Activated CD4-positive, alpha-beta memory T cell treated with anti-CD3 and anti-CD28 coated beads for 36 hours (primary cell): Measurements from ENCODE around the gene GPR42. TPM values are rescaled to one million over a fixed set of nuclear protein-coding genes. Genes with fewer than 3 reads are reported as not detected.

ENCODE experiments used
- CTCF ChIA-PET: fragments of 350-600 bp; sonication (Branson Sonifier 250); formaldehyde crosslinking; loops from one replicate; lab custom pipeline; 2021; ENCODE audit warnings: antibody characterized with exemption, inconsistent platforms; lab: Charles Lee
- POLR2A ChIA-PET: fragments of 350-600 bp; sonication (Branson Sonifier 250); formaldehyde crosslinking; loops from one replicate; lab custom pipeline; 2021; ENCODE audit warnings: antibody characterized with exemption; lab: Charles Lee
- DNase-seq: peaks from one replicate; pipeline ENCODE4 v3.0.0-alpha.2; 2020
- H3K27ac Mint-ChIP-seq: one replicate; pipeline ENCODE4 v1.8.0; 2021; ENCODE audit warnings: mixed read lengths
- H3K27me3 Mint-ChIP-seq: one replicate; pipeline ENCODE4 v1.8.0; 2021; ENCODE audit warnings: mixed read lengths
- H3K36me3 Mint-ChIP-seq: one replicate; pipeline ENCODE4 v1.8.0; 2021; ENCODE audit warnings: mixed read lengths
- H3K4me1 Mint-ChIP-seq: one replicate; pipeline ENCODE4 v1.8.0; 2021; ENCODE audit warnings: low read depth, mixed read lengths
- H3K4me3 Mint-ChIP-seq: one replicate; pipeline ENCODE4 v1.8.0; 2021; ENCODE audit warnings: mild to moderate bottlenecking, mixed read lengths
- H3K9me3 Mint-ChIP-seq: one replicate; pipeline ENCODE4 v1.8.0; 2021; ENCODE audit warnings: mixed read lengths
- intact Hi-C: fragments of 100-400 bp; cut with micrococcal nuclease; formaldehyde crosslinking; loops from one replicate; pipeline ENCODE4 v1.15.1; 2023
- total RNA-seq, 2 experiments: library from RNA; stranded (reverse); gene quantifications; one replicate each; pipeline ENCODE4 v1.2.3, GENCODE V29; 2021

GPR42 gene
- total RNA-seq, 2 experiments from 2014 or later = 0.17 TPM; not detected in 1

DNA sequence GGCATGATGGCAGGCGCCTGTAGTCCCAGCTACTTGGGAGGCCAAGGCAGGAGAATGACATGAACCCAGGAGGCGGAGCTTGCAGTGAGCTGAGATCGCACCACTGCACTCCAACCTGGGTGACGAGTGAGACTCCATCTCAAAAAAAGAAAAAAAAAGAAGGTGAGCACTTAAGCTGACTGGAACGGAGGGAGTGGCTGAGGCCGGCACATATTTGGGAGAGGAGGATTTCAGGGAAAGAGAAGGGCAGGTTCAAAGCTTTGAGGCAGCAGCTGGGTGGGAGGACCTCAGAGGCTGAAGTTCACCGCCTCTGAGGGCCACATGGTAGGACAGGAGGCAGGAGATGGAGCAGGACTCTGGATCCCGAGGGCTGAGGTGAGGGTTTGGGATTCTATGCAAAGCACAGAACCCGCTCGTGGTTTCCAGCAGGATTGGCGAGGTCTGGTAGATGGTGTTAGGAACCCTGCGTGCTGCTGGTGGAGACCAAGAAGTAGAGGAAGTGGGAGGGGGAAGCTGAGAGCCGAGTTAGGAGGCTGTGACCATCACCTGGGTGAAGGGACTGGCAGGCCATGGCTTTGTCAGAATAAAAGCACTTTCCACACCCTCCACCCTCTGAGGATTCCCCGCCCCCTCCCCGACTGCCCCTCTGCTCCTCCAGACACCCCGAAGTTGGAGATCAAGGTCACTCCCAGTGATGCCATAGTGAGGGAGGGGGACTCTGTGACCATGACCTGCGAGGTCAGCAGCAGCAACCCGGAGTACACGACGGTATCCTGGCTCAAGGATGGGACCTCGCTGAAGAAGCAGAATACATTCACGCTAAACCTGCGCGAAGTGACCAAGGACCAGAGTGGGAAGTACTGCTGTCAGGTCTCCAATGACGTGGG, 33.5 kb upstream of the GPR42 start:
- ChIA-PET POLR2A (interaction anchor here (0.9 kb wide), 1 partner anchor 12 kb away, joined by 3 read pairs; no protein-coding TSS in a partner anchor), CTCF (no interaction called here)
- Mint-ChIP-seq H3K27ac (peak overlapping the region; percentile 6), H3K36me3 (no peaks in the 10 kb centered on the region), H3K4me1 (peaks cover 19% of the 10 kb centered on the region), H3K4me3 (no peak overlapping the region), H3K9me3 (no peaks in the 10 kb centered on the region), H3K27me3 (peaks cover 4% of the 10 kb centered on the region)
- DNase-seq = no peak
- intact Hi-C loops = no loop called here

DNA sequence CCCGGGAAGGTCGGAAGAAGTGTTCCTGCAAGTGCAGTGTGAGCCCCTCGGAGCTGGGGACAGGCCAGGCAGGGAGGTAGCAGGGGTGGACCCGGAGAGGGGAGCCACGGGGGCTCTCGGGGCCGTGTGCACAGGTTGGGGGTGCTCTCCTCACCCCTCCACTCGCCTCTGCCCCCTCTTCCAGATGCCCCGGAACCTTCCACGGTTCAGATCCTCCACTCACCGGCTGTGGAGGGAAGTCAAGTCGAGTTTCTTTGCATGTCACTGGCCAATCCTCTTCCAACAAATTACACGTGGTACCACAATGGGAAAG, 32.9 kb upstream of the GPR42 start:
- intact Hi-C loops = no loop called here
- Mint-ChIP-seq H3K27me3 (peaks cover 4% of the 10 kb centered on the region), H3K9me3 (no peaks in the 10 kb centered on the region), H3K4me1 (peaks cover 14% of the 10 kb centered on the region), H3K36me3 (no peaks in the 10 kb centered on the region), H3K4me3 (no peak overlapping the region), H3K27ac (no peak overlapping the region)
- POLR2A ChIA-PET = interaction anchor here (0.9 kb wide), 1 partner anchor 13 kb away, joined by 3 read pairs; no protein-coding TSS in a partner anchor
- no peak for DNase-seq
- CTCF ChIA-PET = no interaction called here

DNA sequence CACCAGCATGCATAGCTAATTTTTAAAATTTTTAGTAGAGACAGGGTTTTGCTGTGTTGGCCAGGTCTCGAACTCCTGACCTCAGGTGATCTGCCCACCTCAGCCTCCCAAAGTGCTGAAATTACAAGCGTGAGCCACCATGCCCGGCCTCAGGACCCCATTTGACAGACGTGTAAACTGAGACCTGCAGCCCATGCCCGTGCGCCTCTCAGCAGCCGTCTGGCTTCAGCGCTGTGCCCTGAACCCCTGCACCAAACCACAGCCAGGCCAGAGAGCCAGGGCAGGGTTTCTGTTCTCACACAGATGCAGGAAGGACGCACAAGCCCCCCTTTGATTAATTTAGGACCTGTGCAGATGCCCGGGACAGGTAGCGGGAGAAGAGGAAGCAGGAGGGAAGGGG, 30.4 kb upstream of the GPR42 start:
- POLR2A ChIA-PET = interaction anchor here (0.6 kb wide), 1 partner anchor 195 kb away, joined by 3 read pairs; no protein-coding TSS in a partner anchor
- intact Hi-C loops = no loop called here
- Mint-ChIP-seq H3K36me3 (no peaks in the 10 kb centered on the region), H3K9me3 (no peaks in the 10 kb centered on the region), H3K4me3 (no peak overlapping the region), H3K27ac (no peak overlapping the region), H3K27me3 (peaks cover 2% of the 10 kb centered on the region), H3K4me1 (no peaks in the 10 kb centered on the region)
- DNase-seq = no peak
- CTCF ChIA-PET = no interaction called here

DNA sequence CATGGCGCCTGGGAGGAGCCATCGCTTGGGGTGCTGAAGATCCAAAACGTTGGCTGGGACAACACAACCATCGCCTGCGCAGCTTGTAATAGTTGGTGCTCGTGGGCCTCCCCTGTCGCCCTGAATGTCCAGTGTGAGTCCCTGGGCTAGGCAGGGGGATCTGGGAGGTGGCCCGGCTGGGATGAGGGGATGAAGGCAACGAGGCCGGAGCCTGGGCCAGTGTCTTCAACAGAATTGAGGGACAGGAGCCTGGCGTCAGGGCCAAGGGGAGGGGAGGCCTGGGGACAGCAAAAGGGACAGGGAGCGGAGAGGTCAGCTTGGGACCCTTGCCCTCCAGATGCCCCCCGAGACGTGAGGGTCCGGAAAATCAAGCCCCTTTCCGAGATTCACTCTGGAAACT, 29.9 kb upstream of the GPR42 start:
- ChIA-PET CTCF (no interaction called here), POLR2A (no interaction called here)
- no peak overlapping the region for H3K27ac Mint-ChIP-seq

DNA sequence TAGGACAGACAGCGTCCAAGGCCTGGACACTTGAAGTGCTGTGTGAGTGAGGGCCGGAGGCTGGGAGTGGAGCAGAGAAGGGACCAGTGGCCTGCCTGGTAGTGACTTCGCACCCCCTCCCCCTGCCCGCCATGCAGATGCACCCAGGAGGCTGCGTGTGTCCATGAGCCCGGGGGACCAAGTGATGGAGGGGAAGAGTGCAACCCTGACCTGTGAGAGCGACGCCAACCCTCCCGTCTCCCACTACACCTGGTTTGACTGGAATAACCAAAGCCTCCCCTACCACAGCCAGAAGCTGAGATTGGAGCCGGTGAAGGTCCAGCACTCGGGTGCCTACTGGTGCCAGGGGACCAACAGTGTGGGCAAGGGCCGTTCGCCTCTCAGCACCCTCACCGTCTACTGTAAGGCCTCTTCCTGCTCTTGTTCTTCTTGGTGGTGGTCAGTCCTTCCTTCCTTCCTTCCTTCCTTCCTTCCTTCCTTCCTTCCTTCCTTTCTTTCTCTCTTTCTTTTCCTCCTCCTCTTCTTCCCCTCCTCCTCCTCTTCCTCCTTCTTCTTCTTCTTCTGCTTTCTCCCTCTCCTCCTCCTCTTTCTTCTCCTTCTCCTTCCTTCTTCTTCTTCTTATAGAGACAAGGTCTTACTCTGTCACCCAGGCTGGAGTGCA, 29.2 kb upstream of the GPR42 start:
- H3K27ac Mint-ChIP-seq = no peak overlapping the region
- ChIA-PET POLR2A (no interaction called here), CTCF (interaction anchor here (1.2 kb wide), 1 partner anchor 12 kb away, joined by 7 read pairs; no protein-coding TSS in a partner anchor)
- H3K9me3 Mint-ChIP-seq = no peaks in the 10 kb centered on the region
- H3K27me3 Mint-ChIP-seq = no peaks in the 10 kb centered on the region
- DNase-seq = no peak
- peaks cover 12% of the 10 kb centered on the region for H3K4me1 Mint-ChIP-seq
- intact Hi-C loops = no loop called here
- H3K36me3 Mint-ChIP-seq = no peaks in the 10 kb centered on the region
- no peak overlapping the region for H3K4me3 Mint-ChIP-seq

More for the DNA sequence above, 29.9 kb upstream of the GPR42 start:
- H3K4me3 Mint-ChIP-seq = no peak overlapping the region
- no peaks in the 10 kb centered on the region for H3K36me3 Mint-ChIP-seq
- intact Hi-C loops = no loop called here
- H3K27me3 Mint-ChIP-seq = peaks cover 1% of the 10 kb centered on the region
- no peaks in the 10 kb centered on the region for H3K9me3 Mint-ChIP-seq
- H3K4me1 Mint-ChIP-seq = peaks cover 5% of the 10 kb centered on the region
- no peak for DNase-seq

DNA sequence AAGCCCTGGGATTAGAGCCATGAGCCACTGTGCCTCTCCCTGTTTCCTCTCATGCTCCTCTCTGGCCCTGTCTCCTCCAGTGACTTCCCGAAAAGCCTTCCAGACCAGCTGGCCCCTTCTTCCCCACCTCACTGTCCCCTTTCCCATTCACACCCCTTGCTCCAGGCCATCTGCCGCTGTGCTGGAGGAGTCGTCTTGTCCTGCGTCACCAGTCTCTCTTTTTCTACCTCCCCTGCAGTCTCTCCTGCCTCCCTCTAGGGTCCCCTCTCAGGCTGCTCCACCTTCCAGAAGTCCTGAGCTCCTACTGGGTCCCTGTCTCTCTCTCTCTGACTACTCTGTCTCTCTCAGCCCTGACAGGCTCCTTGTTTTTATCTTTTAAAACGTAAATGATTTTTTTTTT, 28.4 kb upstream of the GPR42 start:
- Mint-ChIP-seq H3K36me3 (no peaks in the 10 kb centered on the region), H3K27me3 (no peaks in the 10 kb centered on the region), H3K4me3 (no peak overlapping the region), H3K4me1 (peaks cover 20% of the 10 kb centered on the region), H3K27ac (no peak overlapping the region), H3K9me3 (no peaks in the 10 kb centered on the region)
- DNase-seq = no peak
- ChIA-PET POLR2A (no interaction called here), CTCF (interaction anchor here (1.2 kb wide), 1 partner anchor 11 kb away, joined by 7 read pairs; no protein-coding TSS in a partner anchor)
- intact Hi-C loops = no loop called here

DNA sequence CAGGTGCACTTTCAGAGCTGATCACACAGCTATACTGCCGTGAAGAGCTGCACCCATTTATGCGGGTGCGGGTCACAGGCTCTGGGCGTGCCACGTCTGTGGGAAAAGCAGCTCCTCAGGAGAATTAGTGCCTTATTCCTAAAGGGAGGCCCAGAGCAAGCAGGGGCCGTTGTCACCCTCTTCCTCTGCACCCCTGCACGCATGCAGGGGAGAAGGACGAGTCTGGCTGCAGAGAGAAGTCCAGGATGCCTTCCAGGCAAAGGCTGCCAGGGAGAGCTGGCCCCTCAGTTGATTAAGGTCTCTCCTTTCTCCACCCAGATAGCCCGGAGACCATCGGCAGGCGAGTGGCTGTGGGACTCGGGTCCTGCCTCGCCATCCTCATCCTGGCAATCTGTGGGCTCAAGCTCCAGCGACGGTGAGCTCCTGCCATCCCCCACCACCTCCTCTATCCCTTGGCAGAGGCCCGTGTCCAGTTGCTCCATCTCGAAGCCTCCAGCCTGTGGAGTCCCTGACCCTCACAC, 26.3 kb upstream of the GPR42 start:
- Mint-ChIP-seq H3K9me3 (no peaks in the 10 kb centered on the region), H3K27ac (no peak overlapping the region), H3K36me3 (no peaks in the 10 kb centered on the region), H3K4me1 (peaks cover 39% of the 10 kb centered on the region), H3K27me3 (peaks cover 2% of the 10 kb centered on the region), H3K4me3 (peak overlapping the region; percentile 12)
- intact Hi-C loops = loop anchor here (5.0 kb wide), 1 partner anchor 203 kb away; the partner anchor contains the start of gene TMEM147
- CTCF ChIA-PET = no interaction called here
- POLR2A ChIA-PET = no interaction called here
- peak; percentile 7 for DNase-seq

DNA sequence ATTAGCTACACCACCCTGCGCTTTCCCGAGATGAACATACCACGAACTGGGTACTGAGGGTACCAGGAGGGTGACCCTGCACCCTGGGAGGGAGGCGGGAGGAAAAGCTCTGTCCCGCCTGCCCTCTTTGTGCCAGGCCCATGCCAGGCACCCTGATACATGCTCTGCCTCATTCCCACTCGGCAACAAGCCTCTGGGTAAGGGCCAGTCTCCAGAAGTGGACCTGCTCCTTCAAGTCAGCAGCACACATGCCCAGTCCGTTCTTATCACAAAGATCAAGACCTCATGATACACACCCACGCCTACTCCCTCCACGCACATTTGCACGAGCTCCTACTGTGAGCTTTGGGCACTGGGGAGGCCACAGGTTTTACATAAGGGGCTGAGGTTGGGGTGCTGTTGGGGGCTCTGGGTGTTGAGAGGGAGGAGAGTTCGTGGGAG, 25.2 kb upstream of the GPR42 start:
- Mint-ChIP-seq H3K9me3 (no peaks in the 10 kb centered on the region), H3K27ac (peak overlapping the region; percentile 96), H3K27me3 (peaks cover 4% of the 10 kb centered on the region), H3K4me1 (peaks cover 41% of the 10 kb centered on the region), H3K4me3 (peak overlapping the region; percentile 10), H3K36me3 (no peaks in the 10 kb centered on the region)
- DNase-seq = peak; percentile 15
- intact Hi-C loops = loop anchor here (2.0 to 5.0 kb wide), 3 partner anchors 117 to 202 kb away; partner anchors contain the start of gene TMEM147
- CTCF ChIA-PET = interaction anchor here (1.1 kb wide), 1 partner anchor 13 kb away, joined by 4 read pairs; no protein-coding TSS in a partner anchor
- POLR2A ChIA-PET = no interaction called here

DNA sequence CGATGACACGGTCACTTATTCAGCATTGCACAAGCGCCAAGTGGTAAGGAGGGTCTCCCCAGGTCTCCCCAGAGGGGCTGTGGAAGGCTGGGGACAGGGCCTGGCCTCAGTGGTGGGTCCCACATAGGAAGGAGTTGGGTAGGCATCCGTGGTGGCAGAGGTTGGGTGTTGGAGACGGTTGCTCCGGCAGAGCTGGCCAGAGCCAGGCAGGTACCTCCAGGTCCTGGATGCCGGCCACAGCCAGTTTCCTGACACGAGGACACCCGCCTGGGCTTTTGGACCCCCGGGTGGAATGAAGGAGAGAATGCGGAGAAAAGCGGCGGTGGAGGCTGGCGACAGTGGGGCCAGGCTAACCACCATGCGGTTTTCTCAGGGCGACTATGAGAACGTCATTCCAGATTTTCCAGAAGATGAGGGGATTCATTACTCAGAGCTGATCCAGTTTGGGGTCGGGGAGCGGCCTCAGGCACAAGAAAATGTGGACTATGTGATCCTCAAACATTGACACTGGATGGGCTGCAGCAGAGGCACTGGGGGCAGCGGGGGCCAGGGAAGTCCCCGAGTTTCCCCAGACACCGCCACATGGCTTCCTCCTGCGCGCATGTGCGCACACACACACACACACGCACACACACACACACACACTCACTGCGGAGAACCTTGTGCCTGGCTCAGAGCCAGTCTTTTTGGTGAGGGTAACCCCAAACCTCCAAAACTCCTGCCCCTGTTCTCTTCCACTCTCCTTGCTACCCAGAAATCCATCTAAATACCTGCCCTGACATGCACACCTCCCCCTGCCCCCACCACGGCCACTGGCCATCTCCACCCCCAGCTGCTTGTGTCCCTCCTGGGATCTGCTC, 24.4 kb upstream of the GPR42 start:
- Mint-ChIP-seq H3K27ac (peak overlapping the region; percentile 96), H3K4me3 (peak overlapping the region; percentile 63), H3K4me1 (peaks cover 41% of the 10 kb centered on the region), H3K9me3 (no peaks in the 10 kb centered on the region), H3K27me3 (peaks cover 4% of the 10 kb centered on the region), H3K36me3 (no peaks in the 10 kb centered on the region)
- peak; percentile 84 for DNase-seq
- intact Hi-C loops = loop anchor here (1.0 to 5.0 kb wide), 5 partner anchors 59 to 371 kb away; partner anchors contain the start of gene TMEM147
- POLR2A ChIA-PET = interaction anchor here (0.7 to 1.5 kb wide), 4 partner anchors 12 to 149 kb away, joined by 3 to 4 read pairs (median 3); partner anchors contain the start of gene FFAR3
- CTCF ChIA-PET = interaction anchor here (0.7 to 5.6 kb wide), 6 partner anchors 13 to 210 kb away, joined by 3 to 48 read pairs (median 4); no protein-coding TSS in a partner anchor

DNA sequence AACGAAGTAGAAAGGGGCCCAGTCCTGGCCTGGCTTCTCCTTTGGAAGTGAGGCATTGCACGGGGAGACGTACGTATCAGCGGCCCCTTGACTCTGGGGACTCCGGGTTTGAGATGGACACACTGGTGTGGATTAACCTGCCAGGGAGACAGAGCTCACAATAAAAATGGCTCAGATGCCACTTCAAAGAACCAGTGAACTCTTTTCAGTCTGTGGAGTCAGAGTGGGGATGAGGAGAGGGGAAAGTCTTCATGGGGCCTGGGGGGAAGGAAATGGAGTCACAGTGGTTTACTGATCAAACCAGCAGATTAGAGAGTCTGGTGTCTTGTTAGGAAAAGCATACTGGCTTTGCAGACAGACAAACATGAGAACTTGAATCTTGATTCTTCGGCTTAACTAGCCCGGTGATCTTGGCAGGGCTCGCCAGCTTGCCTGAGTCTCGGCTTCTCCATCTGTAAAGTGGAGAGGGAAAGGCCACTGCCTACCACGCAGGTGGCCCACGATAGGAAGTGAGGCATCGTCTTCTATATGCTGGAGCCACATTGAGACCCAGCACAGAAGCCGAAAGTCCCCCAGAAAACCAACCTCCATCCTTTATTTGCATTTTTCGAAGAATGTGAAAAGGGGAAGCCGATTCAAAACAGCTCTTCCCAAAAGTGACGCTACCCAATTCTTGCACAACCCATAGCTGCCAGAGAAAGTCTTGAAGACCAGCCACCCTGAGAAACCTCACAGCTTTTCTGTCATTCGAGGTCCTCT, 23.5 kb upstream of the GPR42 start, which contains the start of gene FFAR1:
FFAR1 (plus strand) TSS at position 732 of the 759 bp plus-strand sequence. CDS start 3,650 bp downstream, outside the sequence.
- Mint-ChIP-seq H3K4me3 (peak within 1 kb of the TSS; percentile 63), H3K9me3 (no peaks in the 10 kb centered on the region), H3K27me3 (peaks cover 4% of the 10 kb centered on the region), H3K4me1 (peaks cover 41% of the 10 kb centered on the region), H3K27ac (peak within 1 kb of the TSS; percentile 96), H3K36me3 (no peaks in the 10 kb centered on the region)
- POLR2A ChIA-PET = interaction anchor here (0.7 to 1.5 kb wide), 7 partner anchors 11 to 148 kb away, joined by 3 to 4 read pairs (median 3); partner anchors contain the start of gene FFAR3
- CTCF ChIA-PET = interaction anchor here (0.6 to 5.6 kb wide), 9 partner anchors 9 to 206 kb away, joined by 3 to 48 read pairs (median 4); partner anchors contain the start of gene FFAR3
- intact Hi-C loops = loop anchor here (1.0 to 5.0 kb wide), 5 partner anchors 58 to 370 kb away; partner anchors contain the start of gene TMEM147
- peak; percentile 82 for DNase-seq
